Ovary (tissue), 3 donors: Measurements from ENCODE around the gene DDT.

Experiments used
- CTCF ChIP-seq, 3 donors: fragments of 450-650 bp in 2 of 3; fragments of 200-600 bp in 1 of 3; IDR thresholded peaks; one replicate each; pipeline versions ENCODE4 v1.5.1 to v1.8.0; 2016 to 2022; ENCODE audit warnings: antibody characterized with exemption in 3 of 3, mild to moderate bottlenecking in 1 of 3
- EP300 ChIP-seq: sonication (generic); formaldehyde crosslinking; IDR thresholded peaks from one replicate; pipeline ENCODE4 v1.6.1; 2017; ENCODE audit warnings: antibody characterized with exemption
- POLR2A ChIP-seq: fragments of 450-650 bp; IDR thresholded peaks from one replicate; pipeline ENCODE4 v1.6.1; 2017; ENCODE audit warnings: antibody characterized with exemption, mild to moderate bottlenecking, moderate library complexity
- donor health status: DM: no; HTN: no; CAD: no.

- TF ChIP-seq CTCF (IDR thresholded peaks at IDR 0.05) (no peak), POLR2A (no peak), EP300 (no peak)
Observed at GRCh38 chr22:24005201-24005600, 31.0 kb upstream of the DDT start, which contains the start of gene GSTT4.
